ENCODE results near the gene TTPAL.

DNA sequence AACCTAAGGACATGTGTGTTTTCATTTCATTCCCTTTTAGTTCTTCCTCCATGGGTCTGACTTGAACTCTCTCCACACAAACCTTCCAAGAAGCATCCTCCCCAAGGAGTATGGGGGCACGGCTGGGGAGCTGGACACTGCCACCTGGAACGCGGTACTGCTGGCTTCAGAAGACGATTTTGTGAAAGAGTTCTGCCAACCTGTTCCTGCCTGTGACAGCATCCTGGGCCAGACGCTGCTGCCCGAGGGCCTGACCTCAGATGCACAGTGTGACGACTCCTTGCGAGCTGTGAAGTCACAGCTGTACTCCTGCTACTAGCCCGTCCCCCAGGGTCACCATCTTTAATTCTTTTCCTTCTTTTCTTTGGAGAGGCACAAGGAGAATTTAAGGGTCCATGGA lies 13.5 kb downstream of the TTPAL start:
- TF ChIP-seq, protein P1, sequence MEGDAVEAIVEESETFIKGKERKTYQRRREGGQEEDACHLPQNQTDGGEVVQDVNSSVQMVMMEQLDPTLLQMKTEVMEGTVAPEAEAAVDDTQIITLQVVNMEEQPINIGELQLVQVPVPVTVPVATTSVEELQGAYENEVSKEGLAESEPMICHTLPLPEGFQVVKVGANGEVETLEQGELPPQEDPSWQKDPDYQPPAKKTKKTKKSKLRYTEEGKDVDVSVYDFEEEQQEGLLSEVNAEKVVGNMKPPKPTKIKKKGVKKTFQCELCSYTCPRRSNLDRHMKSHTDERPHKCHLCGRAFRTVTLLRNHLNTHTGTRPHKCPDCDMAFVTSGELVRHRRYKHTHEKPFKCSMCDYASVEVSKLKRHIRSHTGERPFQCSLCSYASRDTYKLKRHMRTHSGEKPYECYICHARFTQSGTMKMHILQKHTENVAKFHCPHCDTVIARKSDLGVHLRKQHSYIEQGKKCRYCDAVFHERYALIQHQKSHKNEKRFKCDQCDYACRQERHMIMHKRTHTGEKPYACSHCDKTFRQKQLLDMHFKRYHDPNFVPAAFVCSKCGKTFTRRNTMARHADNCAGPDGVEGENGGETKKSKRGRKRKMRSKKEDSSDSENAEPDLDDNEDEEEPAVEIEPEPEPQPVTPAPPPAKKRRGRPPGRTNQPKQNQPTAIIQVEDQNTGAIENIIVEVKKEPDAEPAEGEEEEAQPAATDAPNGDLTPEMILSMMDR (IDR thresholded peaks at IDR 0.05; ENCODE audit: insufficient read depth, low read length, poor library complexity, severe bottlenecking), result no peak
- no peak for TF ChIP-seq EZH2phosphoT487 (conservative IDR thresholded peaks at IDR 0.05; ENCODE audit: low read length)

Measured in SU-DHL-6 (cell line).